Activated CD4-positive, alpha-beta memory T cell treated with anti-CD3 and anti-CD28 coated beads, Interleukin-2, amount 10 ng/mL, durations not matched to agents 7 days and 5 days (primary cell): ENCODE results near the gene LANCL1. TPM values are rescaled to one million over a fixed set of nuclear protein-coding genes. Genes with fewer than 3 reads are reported as not detected.
"Not testable (repeated sequence)": the region's sequence is repeated elsewhere in the genome, so short reads cannot be mapped to it uniquely, and the experiment has no call there.

ENCODE experiments used
- CTCF ChIA-PET: fragments of 350-600 bp; sonication (Branson Sonifier 250); formaldehyde crosslinking; loops from one replicate; lab custom pipeline; 2021; ENCODE audit warnings: antibody characterized with exemption, inconsistent platforms; lab: Charles Lee
- POLR2A ChIA-PET: fragments of 350-600 bp; sonication (Branson Sonifier 250); formaldehyde crosslinking; loops from one replicate; lab custom pipeline; 2021; ENCODE audit warnings: antibody characterized with exemption; lab: Charles Lee
- DNase-seq: peaks from one replicate; pipeline ENCODE4 v3.0.0-alpha.2; 2020
- H3K27ac Mint-ChIP-seq: one replicate; pipeline ENCODE4 v1.8.0; 2021; ENCODE audit warnings: mild to moderate bottlenecking, mixed read lengths
- H3K27me3 Mint-ChIP-seq: one replicate; pipeline ENCODE4 v1.8.0; 2021; ENCODE audit warnings: mixed read lengths
- H3K36me3 Mint-ChIP-seq: one replicate; pipeline ENCODE4 v1.8.0; 2021; ENCODE audit warnings: low read depth, mixed read lengths
- H3K4me1 Mint-ChIP-seq: one replicate; pipeline ENCODE4 v1.8.0; 2021; ENCODE audit warnings: mixed read lengths
- H3K4me3 Mint-ChIP-seq: one replicate; pipeline ENCODE4 v1.8.0; 2021; ENCODE audit warnings: mild to moderate bottlenecking, mixed read lengths
- H3K9me3 Mint-ChIP-seq: one replicate; pipeline ENCODE4 v1.8.0; 2021; ENCODE audit warnings: mixed read lengths
- total RNA-seq, 2 experiments: library from RNA; stranded (reverse); gene quantifications; one replicate each; pipeline ENCODE4 v1.2.3, GENCODE V29; 2021

LANCL1 gene
- total RNA-seq, 2 experiments from 2014 or later = 40.0 to 43.5 TPM

- Mint-ChIP-seq H3K4me1 (no peaks in the 10 kb centered on the region), H3K27me3 (no peaks in the 10 kb centered on the region), H3K36me3 (peaks cover 68% of the 10 kb centered on the region), H3K4me3 (no peak overlapping the region), H3K9me3 (peaks cover 33% of the 10 kb centered on the region), H3K27ac (no peak overlapping the region)
- ChIA-PET CTCF (no interaction called here), POLR2A (no interaction called here)
- no peak for DNase-seq
Measured at GRCh38 chr2:210452194-210452593, 24.4 kb downstream of the LANCL1 start.

GRCh38 chr2:210450942-210451341, 25.6 kb downstream of the LANCL1 start:
- H3K4me1 Mint-ChIP-seq, H3K27ac Mint-ChIP-seq, DNase-seq, H3K27me3 Mint-ChIP-seq, POLR2A ChIA-PET, CTCF ChIA-PET, H3K4me3 Mint-ChIP-seq: not testable (repeated sequence)
- peaks cover 73% of the 10 kb centered on the region for H3K36me3 Mint-ChIP-seq
- peaks cover 39% of the 10 kb centered on the region for H3K9me3 Mint-ChIP-seq

GRCh38 chr2:210445732-210446131, 30.8 kb downstream of the LANCL1 start:
- ChIA-PET POLR2A (no interaction called here), CTCF (no interaction called here)
- peaks cover 16% of the 10 kb centered on the region for H3K4me1 Mint-ChIP-seq
- no peaks in the 10 kb centered on the region for H3K27me3 Mint-ChIP-seq
- no peak for DNase-seq
- H3K27ac Mint-ChIP-seq = no peak overlapping the region
- peaks cover 35% of the 10 kb centered on the region for H3K9me3 Mint-ChIP-seq
- peaks cover 55% of the 10 kb centered on the region for H3K36me3 Mint-ChIP-seq
- no peak overlapping the region for H3K4me3 Mint-ChIP-seq

GRCh38 chr2:210445116-210445707, 31.3 kb downstream of the LANCL1 start:
- no peak for DNase-seq
- Mint-ChIP-seq H3K4me1 (peaks cover 16% of the 10 kb centered on the region), H3K36me3 (peaks cover 55% of the 10 kb centered on the region), H3K9me3 (peaks cover 31% of the 10 kb centered on the region), H3K27me3 (no peaks in the 10 kb centered on the region), H3K27ac (no peak overlapping the region), H3K4me3 (no peak overlapping the region)
- CTCF ChIA-PET = interaction anchor here (1.4 kb wide), 2 partner anchors 35 to 57 kb away, joined by 4 read pairs; no protein-coding TSS in a partner anchor
- POLR2A ChIA-PET = no interaction called here

GRCh38 chr2:210443527-210443926, 33.0 kb downstream of the LANCL1 start:
- Mint-ChIP-seq H3K9me3 (peaks cover 20% of the 10 kb centered on the region), H3K4me3 (no peak overlapping the region), H3K4me1 (peaks cover 16% of the 10 kb centered on the region), H3K27me3 (no peaks in the 10 kb centered on the region), H3K27ac (no peak overlapping the region), H3K36me3 (peaks cover 52% of the 10 kb centered on the region)
- no peak for DNase-seq
- ChIA-PET POLR2A (no interaction called here), CTCF (interaction anchor here (1.4 kb wide), 2 partner anchors 37 to 59 kb away, joined by 4 read pairs; no protein-coding TSS in a partner anchor)

GRCh38 chr2:210442878-210443277, 33.7 kb downstream of the LANCL1 start:
- Mint-ChIP-seq H3K27me3 (no peaks in the 10 kb centered on the region), H3K27ac (no peak overlapping the region), H3K36me3 (peaks cover 48% of the 10 kb centered on the region), H3K9me3 (peaks cover 13% of the 10 kb centered on the region), H3K4me1 (peaks cover 16% of the 10 kb centered on the region), H3K4me3 (no peak overlapping the region)
- POLR2A ChIA-PET = no interaction called here
- DNase-seq = no peak
- CTCF ChIA-PET = no interaction called here

GRCh38 chr2:210442457-210442856, 34.1 kb downstream of the LANCL1 start:
- peaks cover 9% of the 10 kb centered on the region for H3K9me3 Mint-ChIP-seq
- no peak overlapping the region for H3K4me3 Mint-ChIP-seq
- ChIA-PET CTCF (no interaction called here), POLR2A (no interaction called here)
- DNase-seq = no peak
- peaks cover 44% of the 10 kb centered on the region for H3K36me3 Mint-ChIP-seq
- H3K27ac Mint-ChIP-seq = no peak overlapping the region
- no peaks in the 10 kb centered on the region for H3K27me3 Mint-ChIP-seq
- peaks cover 16% of the 10 kb centered on the region for H3K4me1 Mint-ChIP-seq

GRCh38 chr2:210440206-210440605, 36.4 kb downstream of the LANCL1 start:
- no peaks in the 10 kb centered on the region for H3K9me3 Mint-ChIP-seq
- peaks cover 16% of the 10 kb centered on the region for H3K4me1 Mint-ChIP-seq
- H3K27ac Mint-ChIP-seq = no peak overlapping the region
- CTCF ChIA-PET = no interaction called here
- H3K27me3 Mint-ChIP-seq = no peaks in the 10 kb centered on the region
- peaks cover 50% of the 10 kb centered on the region for H3K36me3 Mint-ChIP-seq
- POLR2A ChIA-PET = no interaction called here
- no peak overlapping the region for H3K4me3 Mint-ChIP-seq
- no peak for DNase-seq

GRCh38 chr2:210435439-210435838, 41.1 kb downstream of the LANCL1 start:
- ChIA-PET POLR2A (no interaction called here), CTCF (no interaction called here)
- H3K9me3 Mint-ChIP-seq = no peaks in the 10 kb centered on the region
- H3K36me3 Mint-ChIP-seq = peaks cover 73% of the 10 kb centered on the region
- no peak for DNase-seq
- no peaks in the 10 kb centered on the region for H3K27me3 Mint-ChIP-seq
- H3K4me1 Mint-ChIP-seq = peaks cover 4% of the 10 kb centered on the region
- H3K4me3 Mint-ChIP-seq = no peak overlapping the region
- no peak overlapping the region for H3K27ac Mint-ChIP-seq

- no peak overlapping the region for H3K4me3 Mint-ChIP-seq
- ChIA-PET POLR2A (no interaction called here), CTCF (no interaction called here)
- peaks cover 72% of the 10 kb centered on the region for H3K36me3 Mint-ChIP-seq
- DNase-seq = no peak
- H3K9me3 Mint-ChIP-seq = peaks cover 4% of the 10 kb centered on the region
- no peaks in the 10 kb centered on the region for H3K27me3 Mint-ChIP-seq
- no peak overlapping the region for H3K27ac Mint-ChIP-seq
- peaks cover 4% of the 10 kb centered on the region for H3K4me1 Mint-ChIP-seq
Measured at GRCh38 chr2:210432633-210433032, 43.9 kb downstream of the LANCL1 start.

- H3K4me3 Mint-ChIP-seq = no peak overlapping the region
- ChIA-PET POLR2A (no interaction called here), CTCF (no interaction called here)
- DNase-seq = no peak
- H3K36me3 Mint-ChIP-seq = peaks cover 61% of the 10 kb centered on the region
- no peak overlapping the region for H3K27ac Mint-ChIP-seq
- peaks cover 23% of the 10 kb centered on the region for H3K9me3 Mint-ChIP-seq
- H3K27me3 Mint-ChIP-seq = no peaks in the 10 kb centered on the region
- peaks cover 4% of the 10 kb centered on the region for H3K4me1 Mint-ChIP-seq
Measured at GRCh38 chr2:210429403-210430137, 47.0 kb downstream of the LANCL1 start.

GRCh38 chr2:210428393-210429179, 48.0 kb downstream of the LANCL1 start:
- no peak for DNase-seq
- peaks cover 23% of the 10 kb centered on the region for H3K9me3 Mint-ChIP-seq
- no peaks in the 10 kb centered on the region for H3K27me3 Mint-ChIP-seq
- POLR2A ChIA-PET = no interaction called here
- CTCF ChIA-PET = no interaction called here
- H3K4me3 Mint-ChIP-seq = no peak overlapping the region
- peaks cover 53% of the 10 kb centered on the region for H3K36me3 Mint-ChIP-seq
- H3K4me1 Mint-ChIP-seq = peaks cover 4% of the 10 kb centered on the region
- no peak overlapping the region for H3K27ac Mint-ChIP-seq

- CTCF ChIA-PET, H3K27ac Mint-ChIP-seq, H3K27me3 Mint-ChIP-seq, DNase-seq, H3K4me1 Mint-ChIP-seq, H3K4me3 Mint-ChIP-seq, POLR2A ChIA-PET: not testable (repeated sequence)
- H3K36me3 Mint-ChIP-seq = peaks cover 41% of the 10 kb centered on the region
- H3K9me3 Mint-ChIP-seq = peaks cover 23% of the 10 kb centered on the region
Measured at GRCh38 chr2:210427309-210427708, 49.2 kb downstream of the LANCL1 start.
